B cell (primary cell): ENCODE measurements around the gene ST7L. TPM values are rescaled to one million over a fixed set of nuclear protein-coding genes. Genes with fewer than 3 reads are reported as not detected.

Experiments
- ATAC-seq: fragments of 200-7000 bp; cut with Tn5 transposase; one replicate; pipeline ENCODE4 v1.10.0; 2021; ENCODE audit warnings: low read depth, mild to moderate bottlenecking, moderate number of reproducible peaks, moderate library complexity
- CTCF ChIA-PET: fragments of 350-600 bp; sonication (Branson Sonifier 250); formaldehyde crosslinking; loops from one replicate; lab custom pipeline; 2021; ENCODE audit warnings: antibody characterized with exemption, inconsistent platforms; lab: Charles Lee
- POLR2A ChIA-PET: fragments of 350-600 bp; sonication (Branson Sonifier 250); formaldehyde crosslinking; loops from one replicate; lab custom pipeline; 2021; ENCODE audit warnings: antibody characterized with exemption; lab: Charles Lee
- DNase-seq: peaks from one replicate; pipeline ENCODE4 v3.0.0; 2013
- H2AFZ ChIP-seq: 2 replicates; pipeline ENCODE4 v1.6.1; 2012; ENCODE audit warnings: mild to moderate bottlenecking, low read depth, low read length; ENCODE audit not compliant: insufficient read depth, poor library complexity, severe bottlenecking
- H3K27ac ChIP-seq, 2 donors: 1 replicate in 1 of 2; 2 replicates in 1 of 2; pipeline ENCODE4 v1.5.1; 2012 to 2013; ENCODE audit warnings: low read length in 2 of 2, mild to moderate bottlenecking in 2 of 2, moderate library complexity in 1 of 2
- H3K27me3 ChIP-seq, 4 experiments: fragments of 200-600 bp in 1 of 4; sonication (generic) in 1 of 4; replicated peaks in 1 of 4; 1 replicate in 2 of 4; 2 replicates in 2 of 4; pipeline versions ENCODE4 v1.6.1 to v1.7.0; 2013 to 2016; ENCODE audit warnings: low read length in 3 of 4, mild to moderate bottlenecking in 2 of 4, mixed read lengths in 1 of 4, moderate library complexity in 1 of 4; ENCODE audit not compliant: insufficient read depth in 4 of 4, control insufficient read depth in 3 of 4; ENCODE audit errors: control extremely low read depth in 1 of 4
- H3K36me3 ChIP-seq, 2 experiments: replicated peaks in 1 of 2; 1 replicate in 1 of 2; 2 replicates in 1 of 2; pipeline versions ENCODE4 v1.6.1 to v1.7.1; 2013; ENCODE audit warnings: low read length in 1 of 2; ENCODE audit not compliant: insufficient read depth in 2 of 2, control insufficient read depth in 1 of 2; ENCODE audit errors: control extremely low read depth in 1 of 2, extremely low read depth in 1 of 2
- H3K4me1 ChIP-seq, 2 donors: fragments of 200-600 bp in 1 of 2; sonication (generic) in 1 of 2; 1 replicate in 1 of 2; 2 replicates in 1 of 2; pipeline versions ENCODE4 v1.5.1 to v1.6.1; 2013 to 2017; ENCODE audit warnings: low read length in 2 of 2; ENCODE audit not compliant: control insufficient read depth in 2 of 2, insufficient read depth in 2 of 2
- H3K4me2 ChIP-seq: replicated peaks from 2 replicates; pipeline ENCODE3; 2012; ENCODE audit warnings: mild to moderate bottlenecking, low read depth, low read length; ENCODE audit not compliant: poor library complexity, severe bottlenecking
- H3K4me3 ChIP-seq, 5 experiments: fragments of 200-600 bp in 1 of 5; sonication (generic) in 1 of 5; 1 replicate in 3 of 5; 2 replicates in 2 of 5; pipeline versions ENCODE4 v1.5.1 to v1.7.0; 2011 to 2016; ENCODE audit warnings: low read length in 4 of 5, mild to moderate bottlenecking in 4 of 5, low read depth in 2 of 5, control low read depth in 1 of 5, moderate library complexity in 1 of 5; ENCODE audit not compliant: insufficient read depth in 1 of 5; ENCODE audit errors: control extremely low read depth in 1 of 5, extremely low read depth in 1 of 5
- H3K79me2 ChIP-seq: fragments of 200-600 bp; sonication (generic); one replicate; pipeline ENCODE4 v1.6.0; 2016; ENCODE audit warnings: low read length; ENCODE audit not compliant: control insufficient read depth, insufficient read depth
- H3K9ac ChIP-seq: fragments of 200-600 bp; sonication (generic); 2 replicates; pipeline ENCODE4 v1.6.1; 2017; ENCODE audit warnings: mild to moderate bottlenecking, low read length, moderate library complexity
- H3K9me3 ChIP-seq, 3 donors: one replicate each; pipeline versions ENCODE4 v1.6.1 to v1.7.1; 2013; ENCODE audit warnings: low read length in 2 of 3; ENCODE audit not compliant: control insufficient read depth in 2 of 3, insufficient read depth in 1 of 3; ENCODE audit errors: control extremely low read depth in 1 of 3
- H4K20me1 ChIP-seq: 2 replicates; pipeline ENCODE4 v1.6.0; 2012; ENCODE audit warnings: mild to moderate bottlenecking, low read length; ENCODE audit not compliant: insufficient read depth, control insufficient read depth, poor library complexity, severe bottlenecking
- H3K27ac Mint-ChIP-seq: one replicate; pipeline ENCODE4 v1.8.0; 2021; ENCODE audit warnings: mixed read lengths
- H3K27me3 Mint-ChIP-seq: one replicate; pipeline ENCODE4 v1.8.0; 2021; ENCODE audit warnings: mixed read lengths
- H3K4me1 Mint-ChIP-seq: one replicate; pipeline ENCODE4 v1.8.0; 2021; ENCODE audit warnings: mixed read lengths
- H3K4me3 Mint-ChIP-seq: one replicate; pipeline ENCODE4 v1.8.0; 2021; ENCODE audit warnings: mixed read lengths
- H3K9me3 Mint-ChIP-seq: one replicate; pipeline ENCODE4 v1.8.0; 2022; ENCODE audit warnings: mixed read lengths; ENCODE audit not compliant: insufficient read depth
- CTCF ChIP-seq: fragments of 200-600 bp; IDR thresholded peaks from one replicate; pipeline ENCODE4 v1.8.0; 2022; ENCODE audit warnings: antibody characterized with exemption, mild to moderate bottlenecking
- EZH2 ChIP-seq: IDR thresholded peaks from 2 replicates; pipeline ENCODE4 v1.6.1; 2012; ENCODE audit warnings: borderline replicate concordance, low read depth, mild to moderate bottlenecking, moderate library complexity, low read length; ENCODE audit not compliant: insufficient read depth, poor library complexity, severe bottlenecking
- WGBS: methylation state at CpG from one replicate; pipeline ENCODE4 v1.1.5; 2013; ENCODE audit warnings: missing lambda C conversion rate; ENCODE audit not compliant: insufficient coverage; 5-methylcytosine and 5-hydroxymethylcytosine counted together
- intact Hi-C: fragments of 100-400 bp; cut with micrococcal nuclease; formaldehyde crosslinking; loops from one replicate; pipeline ENCODE4 v1.10.0; 2022
- polyA plus RNA-seq: library from polyadenylated mRNA; depleted of rRNA; stranded (reverse); fragments of >200 nt; gene quantifications from 2 replicates; pipeline ENCODE4 v1.2.3, GENCODE V29; 2012
- total RNA-seq, 2 donors: library from RNA; stranded (reverse); fragments of 120-200 nt in 1 of 2; gene quantifications; 1 replicate in 1 of 2; 2 replicates in 1 of 2; pipeline versions ENCODE4 v1.2.3 to v1.2.4, GENCODE V29; 2013 to 2022

ST7L gene
- total and polyA plus RNA-seq, 2 donors (not counting 1 experiment from before 2014, with no cell fraction given) = 13.1 to 16.4 TPM

DNA sequence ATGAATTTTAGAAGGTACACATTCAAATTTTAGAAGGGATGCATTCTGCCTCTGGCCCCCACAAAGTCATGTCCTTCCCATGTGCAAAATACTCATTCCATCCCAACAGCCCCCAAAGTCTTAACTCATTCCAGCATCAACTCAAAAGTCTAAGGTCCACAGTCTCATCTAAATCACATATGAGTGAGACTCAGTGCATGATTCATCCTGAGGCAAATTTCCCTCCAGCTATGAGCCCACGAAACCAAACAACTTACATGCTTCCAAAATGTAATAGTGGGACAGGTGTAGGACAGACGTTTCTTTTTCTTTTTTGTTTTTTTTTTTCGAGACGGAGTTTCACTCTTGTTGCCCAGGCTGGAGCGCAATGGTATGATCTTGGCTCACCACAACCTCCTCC lies 122.7 kb downstream of the ST7L start:
- WGBS = no CpG with 5 or more reads among the region's 5 CpGs
- Histone ChIP-seq H3K27me3 (peaks cover 0 to 19% (median 11%) of the 10 kb centered on the region in 4 experiments), H4K20me1 (no peaks in the 10 kb centered on the region), H3K9me3 (peaks cover 0 to 3% (median 0%) of the 10 kb centered on the region in 3 donors), H3K4me3 (no peak overlapping the region), H3K36me3 (no peaks in the 10 kb centered on the region), H3K79me2 (no peaks in the 10 kb centered on the region), H3K9ac (no peak overlapping the region), H3K27ac (no peak overlapping the region), H2AFZ (no peak overlapping the region), H3K4me1 (peaks cover 0 to 4% of the 10 kb centered on the region in 2 donors), H3K4me2 (no peak overlapping the region)
- no peak for DNase-seq
- H3K27ac Mint-ChIP-seq = no peak overlapping the region
- peaks cover 60% of the 10 kb centered on the region for H3K27me3 Mint-ChIP-seq
- peaks cover 2% of the 10 kb centered on the region for H3K4me1 Mint-ChIP-seq
- no peaks in the 10 kb centered on the region for H3K9me3 Mint-ChIP-seq
- ATAC-seq = no peak
- intact Hi-C loops = no loop called here
- POLR2A ChIA-PET = no interaction called here
- TF ChIP-seq CTCF (no peak), EZH2 (no peak)
- CTCF ChIA-PET = interaction anchor here (1.9 kb wide), 1 partner anchor 213 kb away, joined by 4 read pairs; no protein-coding TSS in a partner anchor
- H3K4me3 Mint-ChIP-seq = no peak overlapping the region

DNA sequence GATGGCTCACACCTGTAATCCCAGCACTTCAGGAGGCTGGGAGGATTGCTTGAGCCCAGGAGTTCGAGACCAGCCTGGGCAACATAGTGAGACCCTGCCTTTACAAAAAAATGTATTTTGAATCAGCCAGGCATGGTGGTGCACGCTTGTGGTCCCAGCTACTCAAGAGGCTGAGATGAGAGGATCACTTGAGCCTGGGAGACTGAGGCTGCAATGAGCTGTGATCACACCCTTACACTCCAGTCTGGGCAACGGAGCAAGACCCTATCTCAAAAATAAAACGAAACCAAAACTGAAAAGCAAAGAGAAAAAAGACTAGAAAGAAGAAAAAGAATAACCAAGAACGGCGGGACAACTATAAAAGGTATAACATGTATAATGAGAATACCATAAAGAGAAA lies 125.6 kb downstream of the ST7L start:
- no peaks in the 10 kb centered on the region for H3K4me1 Mint-ChIP-seq
- H3K9ac ChIP-seq = no peak overlapping the region
- CTCF ChIA-PET = interaction anchor here (1.5 to 2.7 kb wide), 2 partner anchors 8 to 10 kb away, joined by 3 to 10 read pairs; no protein-coding TSS in a partner anchor
- peaks cover 0 to 4% (median 0%) of the 10 kb centered on the region in 4 experiments for H3K27me3 ChIP-seq
- POLR2A ChIA-PET = no interaction called here
- no peaks in the 10 kb centered on the region for H3K36me3 ChIP-seq
- no peaks in the 10 kb centered on the region for H4K20me1 ChIP-seq
- H3K9me3 Mint-ChIP-seq = no peaks in the 10 kb centered on the region
- DNase-seq (no peak), ATAC-seq (no peak)
- no peak overlapping the region for H3K27ac ChIP-seq
- H3K79me2 ChIP-seq = no peaks in the 10 kb centered on the region
- no peak overlapping the region for H3K4me3 Mint-ChIP-seq
- H3K27ac Mint-ChIP-seq = no peak overlapping the region
- no peak overlapping the region for H2AFZ ChIP-seq
- H3K4me1 ChIP-seq = no peaks in the 10 kb centered on the region
- H3K27me3 Mint-ChIP-seq = peaks cover 49% of the 10 kb centered on the region
- H3K9me3 ChIP-seq = peaks cover 0 to 3% (median 0%) of the 10 kb centered on the region in 3 donors
- TF ChIP-seq EZH2 (no peak), CTCF (no peak)
- intact Hi-C loops = no loop called here
- H3K4me3 ChIP-seq = no peak overlapping the region
- 83% methylated on average over 2 of the region's 6 CpGs for WGBS
- no peak overlapping the region for H3K4me2 ChIP-seq
